DND-41 (cell line): ENCODE data around the gene FAM171A2.

Experiments
- EZH2 ChIP-seq: IDR thresholded peaks from 3 replicates; pipeline ENCODE4 v1.6.1; 2012; ENCODE audit warnings: borderline replicate concordance, low read depth, mild to moderate bottlenecking, moderate library complexity, low read length, inconsistent platforms; ENCODE audit not compliant: severe bottlenecking
- TF ChIP-seq, protein P1 (sequence below): IDR thresholded peaks from 2 replicates; pipeline ENCODE4 v1.5.1; 2012; ENCODE audit warnings: borderline replicate concordance, low read length, moderate library complexity, mild to moderate bottlenecking; ENCODE audit not compliant: poor library complexity, severe bottlenecking; ENCODE audit errors: extremely low read depth

DNA sequence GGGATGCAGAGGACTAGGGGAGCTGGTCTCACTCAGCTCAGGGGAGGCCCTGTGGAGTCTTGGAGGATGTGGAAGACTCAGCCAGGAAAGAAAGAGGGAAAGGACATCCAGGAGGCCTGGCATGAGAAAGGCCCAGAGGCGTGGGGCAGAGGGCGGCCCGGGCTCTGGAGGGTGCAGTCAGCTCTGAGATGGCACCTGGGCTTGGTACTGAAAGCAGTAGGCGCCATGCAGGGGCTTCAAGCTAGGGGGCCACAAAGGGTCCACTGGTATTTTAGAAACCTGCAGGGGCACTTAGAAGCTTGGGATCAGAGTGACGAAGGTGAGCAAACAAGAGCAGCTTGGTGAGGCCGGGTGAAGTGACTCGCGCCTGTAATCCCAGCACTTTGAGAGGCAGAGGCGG, 5.6 kb downstream of the FAM171A2 start:
- TF ChIP-seq, protein P1, sequence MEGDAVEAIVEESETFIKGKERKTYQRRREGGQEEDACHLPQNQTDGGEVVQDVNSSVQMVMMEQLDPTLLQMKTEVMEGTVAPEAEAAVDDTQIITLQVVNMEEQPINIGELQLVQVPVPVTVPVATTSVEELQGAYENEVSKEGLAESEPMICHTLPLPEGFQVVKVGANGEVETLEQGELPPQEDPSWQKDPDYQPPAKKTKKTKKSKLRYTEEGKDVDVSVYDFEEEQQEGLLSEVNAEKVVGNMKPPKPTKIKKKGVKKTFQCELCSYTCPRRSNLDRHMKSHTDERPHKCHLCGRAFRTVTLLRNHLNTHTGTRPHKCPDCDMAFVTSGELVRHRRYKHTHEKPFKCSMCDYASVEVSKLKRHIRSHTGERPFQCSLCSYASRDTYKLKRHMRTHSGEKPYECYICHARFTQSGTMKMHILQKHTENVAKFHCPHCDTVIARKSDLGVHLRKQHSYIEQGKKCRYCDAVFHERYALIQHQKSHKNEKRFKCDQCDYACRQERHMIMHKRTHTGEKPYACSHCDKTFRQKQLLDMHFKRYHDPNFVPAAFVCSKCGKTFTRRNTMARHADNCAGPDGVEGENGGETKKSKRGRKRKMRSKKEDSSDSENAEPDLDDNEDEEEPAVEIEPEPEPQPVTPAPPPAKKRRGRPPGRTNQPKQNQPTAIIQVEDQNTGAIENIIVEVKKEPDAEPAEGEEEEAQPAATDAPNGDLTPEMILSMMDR: no peak
- TF ChIP-seq EZH2: no peak
